GM12891 (cell line): ENCODE measurements around the gene RBM28.

Source experiments
- POLR2A ChIP-seq: IDR thresholded peaks from 2 replicates; pipeline ENCODE4 v1.6.1; 2011; ENCODE audit warnings: low read depth, low read length, control low read depth
- TAF1 ChIP-seq: IDR thresholded peaks from 2 replicates; pipeline ENCODE4 v1.6.1; 2011; ENCODE audit warnings: low read depth, low read length, control low read depth

DNA sequence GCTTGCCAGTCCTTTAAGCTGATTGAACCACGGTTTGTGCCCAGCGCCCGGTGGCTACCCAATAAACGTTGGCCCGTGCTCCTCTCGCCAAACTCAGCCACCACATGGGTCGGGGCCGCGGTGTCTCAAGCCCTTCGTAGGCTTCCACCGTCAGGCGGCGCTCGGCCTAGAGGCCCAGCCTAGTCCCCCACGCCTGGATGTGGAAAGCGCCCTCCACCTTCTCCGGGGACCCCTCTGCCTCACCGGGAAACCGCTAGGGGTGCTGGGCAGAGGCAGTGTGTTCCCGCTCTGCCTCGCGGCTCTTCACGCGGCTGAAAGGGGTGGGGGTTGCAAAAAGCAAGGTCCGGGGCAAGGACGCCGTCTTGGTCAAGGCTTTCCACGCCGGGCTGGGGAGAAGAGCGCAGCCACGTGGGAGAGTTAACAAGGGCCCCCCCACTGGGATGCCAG lies 72.9 kb downstream of the RBM28 start:
- no peak for TF ChIP-seq POLR2A
- no peak for TF ChIP-seq TAF1
